ENCODE data around the gene ITGAX. TPM values are rescaled to one million over a fixed set of nuclear protein-coding genes. Genes with fewer than 3 reads are reported as not detected.

ITGAX gene
- total and polyA plus RNA-seq, 10 of the 15 experiments (the other 5 are each of a cell fraction or from before 2014, with no cell fraction given): 1.6 to 37.9 (median 17.9) TPM

DNA sequence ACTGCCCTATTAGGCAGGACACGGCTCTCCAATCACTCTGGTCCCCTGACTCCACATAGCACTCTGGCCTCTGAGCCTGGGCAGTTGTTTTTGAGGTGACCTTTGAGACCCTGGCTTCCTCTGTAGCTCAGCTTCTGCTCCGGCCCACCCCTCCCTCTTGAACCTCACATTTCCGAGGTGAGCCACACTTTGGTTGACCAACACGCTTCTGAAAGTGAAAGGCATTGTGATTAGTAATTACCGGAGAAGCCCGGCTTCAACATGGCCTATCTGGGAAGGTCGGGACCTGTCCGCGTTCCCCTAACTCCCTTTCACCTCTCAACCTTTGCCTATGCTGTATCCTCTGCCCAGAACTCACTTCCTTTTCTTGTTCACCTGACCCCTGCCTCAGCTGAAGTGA, 10.3 kb upstream of the ITGAX start (continued):
- TF ChIP-seq, protein P1, sequence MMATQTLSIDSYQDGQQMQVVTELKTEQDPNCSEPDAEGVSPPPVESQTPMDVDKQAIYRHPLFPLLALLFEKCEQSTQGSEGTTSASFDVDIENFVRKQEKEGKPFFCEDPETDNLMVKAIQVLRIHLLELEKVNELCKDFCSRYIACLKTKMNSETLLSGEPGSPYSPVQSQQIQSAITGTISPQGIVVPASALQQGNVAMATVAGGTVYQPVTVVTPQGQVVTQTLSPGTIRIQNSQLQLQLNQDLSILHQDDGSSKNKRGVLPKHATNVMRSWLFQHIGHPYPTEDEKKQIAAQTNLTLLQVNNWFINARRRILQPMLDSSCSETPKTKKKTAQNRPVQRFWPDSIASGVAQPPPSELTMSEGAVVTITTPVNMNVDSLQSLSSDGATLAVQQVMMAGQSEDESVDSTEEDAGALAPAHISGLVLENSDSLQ (IDR thresholded peaks at IDR 0.05): no peak
- TF ChIP-seq GABPA (IDR thresholded peaks at IDR 0.05; ENCODE audit: low read depth): no peak
- TF ChIP-seq ZNF24 (IDR thresholded peaks at IDR 0.05): no peak
- no peak for TF ChIP-seq KAT2A (conservative IDR thresholded peaks at IDR 0.05; ENCODE audit: control insufficient read depth, low read depth, low read length)
- TF ChIP-seq, protein P2, sequence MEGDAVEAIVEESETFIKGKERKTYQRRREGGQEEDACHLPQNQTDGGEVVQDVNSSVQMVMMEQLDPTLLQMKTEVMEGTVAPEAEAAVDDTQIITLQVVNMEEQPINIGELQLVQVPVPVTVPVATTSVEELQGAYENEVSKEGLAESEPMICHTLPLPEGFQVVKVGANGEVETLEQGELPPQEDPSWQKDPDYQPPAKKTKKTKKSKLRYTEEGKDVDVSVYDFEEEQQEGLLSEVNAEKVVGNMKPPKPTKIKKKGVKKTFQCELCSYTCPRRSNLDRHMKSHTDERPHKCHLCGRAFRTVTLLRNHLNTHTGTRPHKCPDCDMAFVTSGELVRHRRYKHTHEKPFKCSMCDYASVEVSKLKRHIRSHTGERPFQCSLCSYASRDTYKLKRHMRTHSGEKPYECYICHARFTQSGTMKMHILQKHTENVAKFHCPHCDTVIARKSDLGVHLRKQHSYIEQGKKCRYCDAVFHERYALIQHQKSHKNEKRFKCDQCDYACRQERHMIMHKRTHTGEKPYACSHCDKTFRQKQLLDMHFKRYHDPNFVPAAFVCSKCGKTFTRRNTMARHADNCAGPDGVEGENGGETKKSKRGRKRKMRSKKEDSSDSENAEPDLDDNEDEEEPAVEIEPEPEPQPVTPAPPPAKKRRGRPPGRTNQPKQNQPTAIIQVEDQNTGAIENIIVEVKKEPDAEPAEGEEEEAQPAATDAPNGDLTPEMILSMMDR (IDR thresholded peaks at IDR 0.05 in 2 of 3, conservative IDR thresholded peaks at IDR 0.05 in 1 of 3; ENCODE audit: control insufficient read depth in 2 of 3, extremely low read depth in 1 of 3, insufficient read depth in 1 of 3, low read depth in 3 of 3, low read length in 3 of 3): no peak
- TF ChIP-seq, protein P3, sequence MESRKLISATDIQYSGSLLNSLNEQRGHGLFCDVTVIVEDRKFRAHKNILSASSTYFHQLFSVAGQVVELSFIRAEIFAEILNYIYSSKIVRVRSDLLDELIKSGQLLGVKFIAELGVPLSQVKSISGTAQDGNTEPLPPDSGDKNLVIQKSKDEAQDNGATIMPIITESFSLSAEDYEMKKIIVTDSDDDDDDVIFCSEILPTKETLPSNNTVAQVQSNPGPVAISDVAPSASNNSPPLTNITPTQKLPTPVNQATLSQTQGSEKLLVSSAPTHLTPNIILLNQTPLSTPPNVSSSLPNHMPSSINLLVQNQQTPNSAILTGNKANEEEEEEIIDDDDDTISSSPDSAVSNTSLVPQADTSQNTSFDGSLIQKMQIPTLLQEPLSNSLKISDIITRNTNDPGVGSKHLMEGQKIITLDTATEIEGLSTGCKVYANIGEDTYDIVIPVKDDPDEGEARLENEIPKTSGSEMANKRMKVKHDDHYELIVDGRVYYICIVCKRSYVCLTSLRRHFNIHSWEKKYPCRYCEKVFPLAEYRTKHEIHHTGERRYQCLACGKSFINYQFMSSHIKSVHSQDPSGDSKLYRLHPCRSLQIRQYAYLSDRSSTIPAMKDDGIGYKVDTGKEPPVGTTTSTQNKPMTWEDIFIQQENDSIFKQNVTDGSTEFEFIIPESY (IDR thresholded peaks at IDR 0.05): no peak
- no peak for TF ChIP-seq ZNF622 (IDR thresholded peaks at IDR 0.05)
- TF ChIP-seq HDGF (IDR thresholded peaks at IDR 0.05): no peak
- no peak for TF ChIP-seq KLF5 (IDR thresholded peaks at IDR 0.05; ENCODE audit: partially characterized antibody)
- no peak for TF ChIP-seq SIX5 (IDR thresholded peaks at IDR 0.05; ENCODE audit: low read depth, low read length, severe bottlenecking)
- TF ChIP-seq POLR2AphosphoS2 (IDR thresholded peaks at IDR 0.05; ENCODE audit: low read depth, low read length): no peak
- no peak; the same call in 1 of the 2 replicates for TF ChIP-seq ATF7 (IDR thresholded peaks at IDR 0.05; ENCODE audit: low read depth)
- TF ChIP-seq, protein P4, sequence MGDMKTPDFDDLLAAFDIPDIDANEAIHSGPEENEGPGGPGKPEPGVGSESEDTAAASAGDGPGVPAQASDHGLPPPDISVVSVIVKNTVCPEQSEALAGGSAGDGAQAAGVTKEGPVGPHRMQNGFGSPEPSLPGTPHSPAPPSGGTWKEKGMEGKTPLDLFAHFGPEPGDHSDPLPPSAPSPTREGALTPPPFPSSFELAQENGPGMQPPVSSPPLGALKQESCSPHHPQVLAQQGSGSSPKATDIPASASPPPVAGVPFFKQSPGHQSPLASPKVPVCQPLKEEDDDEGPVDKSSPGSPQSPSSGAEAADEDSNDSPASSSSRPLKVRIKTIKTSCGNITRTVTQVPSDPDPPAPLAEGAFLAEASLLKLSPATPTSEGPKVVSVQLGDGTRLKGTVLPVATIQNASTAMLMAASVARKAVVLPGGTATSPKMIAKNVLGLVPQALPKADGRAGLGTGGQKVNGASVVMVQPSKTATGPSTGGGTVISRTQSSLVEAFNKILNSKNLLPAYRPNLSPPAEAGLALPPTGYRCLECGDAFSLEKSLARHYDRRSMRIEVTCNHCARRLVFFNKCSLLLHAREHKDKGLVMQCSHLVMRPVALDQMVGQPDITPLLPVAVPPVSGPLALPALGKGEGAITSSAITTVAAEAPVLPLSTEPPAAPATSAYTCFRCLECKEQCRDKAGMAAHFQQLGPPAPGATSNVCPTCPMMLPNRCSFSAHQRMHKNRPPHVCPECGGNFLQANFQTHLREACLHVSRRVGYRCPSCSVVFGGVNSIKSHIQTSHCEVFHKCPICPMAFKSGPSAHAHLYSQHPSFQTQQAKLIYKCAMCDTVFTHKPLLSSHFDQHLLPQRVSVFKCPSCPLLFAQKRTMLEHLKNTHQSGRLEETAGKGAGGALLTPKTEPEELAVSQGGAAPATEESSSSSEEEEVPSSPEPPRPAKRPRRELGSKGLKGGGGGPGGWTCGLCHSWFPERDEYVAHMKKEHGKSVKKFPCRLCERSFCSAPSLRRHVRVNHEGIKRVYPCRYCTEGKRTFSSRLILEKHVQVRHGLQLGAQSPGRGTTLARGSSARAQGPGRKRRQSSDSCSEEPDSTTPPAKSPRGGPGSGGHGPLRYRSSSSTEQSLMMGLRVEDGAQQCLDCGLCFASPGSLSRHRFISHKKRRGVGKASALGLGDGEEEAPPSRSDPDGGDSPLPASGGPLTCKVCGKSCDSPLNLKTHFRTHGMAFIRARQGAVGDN (IDR thresholded peaks at IDR 0.05): no peak
- TF ChIP-seq EGR1 (IDR thresholded peaks at IDR 0.05; ENCODE audit: borderline replicate concordance in 1 of 2, low read depth in 2 of 2, low read length in 2 of 2): no peak
- TF ChIP-seq, protein P5, sequence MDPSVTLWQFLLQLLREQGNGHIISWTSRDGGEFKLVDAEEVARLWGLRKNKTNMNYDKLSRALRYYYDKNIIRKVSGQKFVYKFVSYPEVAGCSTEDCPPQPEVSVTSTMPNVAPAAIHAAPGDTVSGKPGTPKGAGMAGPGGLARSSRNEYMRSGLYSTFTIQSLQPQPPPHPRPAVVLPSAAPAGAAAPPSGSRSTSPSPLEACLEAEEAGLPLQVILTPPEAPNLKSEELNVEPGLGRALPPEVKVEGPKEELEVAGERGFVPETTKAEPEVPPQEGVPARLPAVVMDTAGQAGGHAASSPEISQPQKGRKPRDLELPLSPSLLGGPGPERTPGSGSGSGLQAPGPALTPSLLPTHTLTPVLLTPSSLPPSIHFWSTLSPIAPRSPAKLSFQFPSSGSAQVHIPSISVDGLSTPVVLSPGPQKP (IDR thresholded peaks at IDR 0.05; ENCODE audit: low read depth, low read length): no peak
- TF ChIP-seq SREBF1 (IDR thresholded peaks at IDR 0.05; ENCODE audit: low read length): no peak
- TF ChIP-seq TCF12 (IDR thresholded peaks at IDR 0.05; ENCODE audit: low read depth, low read length): no peak
- TF ChIP-seq ZNF384 (IDR thresholded peaks at IDR 0.05; ENCODE audit: borderline replicate concordance, low read depth, low read length): no peak
- TF ChIP-seq SMAD1 (IDR thresholded peaks at IDR 0.05; ENCODE audit: low read depth, partially characterized antibody): no peak
- peak; percentile 92 for TF ChIP-seq PAX5 (IDR thresholded peaks at IDR 0.05; ENCODE audit: borderline replicate concordance, low read depth, low read length)
- TF ChIP-seq STAT1 (conservative IDR thresholded peaks at IDR 0.05): no peak
- TF ChIP-seq, protein P6, sequence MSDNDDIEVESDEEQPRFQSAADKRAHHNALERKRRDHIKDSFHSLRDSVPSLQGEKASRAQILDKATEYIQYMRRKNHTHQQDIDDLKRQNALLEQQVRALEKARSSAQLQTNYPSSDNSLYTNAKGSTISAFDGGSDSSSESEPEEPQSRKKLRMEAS (IDR thresholded peaks at IDR 0.05; ENCODE audit: low read depth, low read length): no peak

All from GM12878 (cell line).